ENCODE results near the gene TPI1.

DNA sequence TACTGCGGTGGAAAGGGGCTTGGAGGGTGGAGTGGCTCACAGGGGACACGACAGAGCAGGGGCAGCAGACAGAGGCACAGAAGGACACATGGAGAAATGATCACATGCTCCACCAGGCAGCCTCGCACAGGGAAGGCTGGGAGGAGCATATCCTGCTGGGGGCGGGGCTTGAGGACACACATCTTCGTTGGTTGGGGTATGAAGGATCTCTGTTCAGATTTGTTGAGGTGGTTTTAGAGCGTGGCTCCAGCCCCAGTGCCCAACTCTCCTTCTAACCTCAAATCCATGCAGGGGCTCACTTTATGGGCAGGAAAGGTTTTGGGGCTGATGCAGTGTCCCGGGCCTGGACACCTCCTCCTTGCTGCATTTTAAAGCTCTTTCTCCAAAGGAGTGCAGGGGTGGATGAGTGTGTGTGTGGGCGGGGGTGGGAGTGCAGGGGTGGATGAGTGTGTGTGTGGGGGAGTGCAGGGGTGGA, 39.9 kb upstream of the TPI1 start:
- TF ChIP-seq, protein P1, sequence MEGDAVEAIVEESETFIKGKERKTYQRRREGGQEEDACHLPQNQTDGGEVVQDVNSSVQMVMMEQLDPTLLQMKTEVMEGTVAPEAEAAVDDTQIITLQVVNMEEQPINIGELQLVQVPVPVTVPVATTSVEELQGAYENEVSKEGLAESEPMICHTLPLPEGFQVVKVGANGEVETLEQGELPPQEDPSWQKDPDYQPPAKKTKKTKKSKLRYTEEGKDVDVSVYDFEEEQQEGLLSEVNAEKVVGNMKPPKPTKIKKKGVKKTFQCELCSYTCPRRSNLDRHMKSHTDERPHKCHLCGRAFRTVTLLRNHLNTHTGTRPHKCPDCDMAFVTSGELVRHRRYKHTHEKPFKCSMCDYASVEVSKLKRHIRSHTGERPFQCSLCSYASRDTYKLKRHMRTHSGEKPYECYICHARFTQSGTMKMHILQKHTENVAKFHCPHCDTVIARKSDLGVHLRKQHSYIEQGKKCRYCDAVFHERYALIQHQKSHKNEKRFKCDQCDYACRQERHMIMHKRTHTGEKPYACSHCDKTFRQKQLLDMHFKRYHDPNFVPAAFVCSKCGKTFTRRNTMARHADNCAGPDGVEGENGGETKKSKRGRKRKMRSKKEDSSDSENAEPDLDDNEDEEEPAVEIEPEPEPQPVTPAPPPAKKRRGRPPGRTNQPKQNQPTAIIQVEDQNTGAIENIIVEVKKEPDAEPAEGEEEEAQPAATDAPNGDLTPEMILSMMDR (IDR thresholded peaks at IDR 0.05; ENCODE audit: low read length), result no peak
- no peak for TF ChIP-seq EZH2 (IDR thresholded peaks at IDR 0.05; ENCODE audit: borderline replicate concordance, low read length)

Measured in OCI-LY1 (cell line).